GM20000 (cell line): ENCODE data around the gene MORN3.

Source experiments
- DNase-seq: peaks from one replicate; pipeline ENCODE4 v3.0.0; 2012; ENCODE audit warnings: low spot score
- CTCF ChIP-seq: IDR thresholded peaks from 2 replicates; pipeline ENCODE4 v1.5.1; 2012; ENCODE audit warnings: mild to moderate bottlenecking, control low read depth; ENCODE audit errors: extremely low read depth, missing control alignments

MORN3 gene

GRCh38 chr12:121614872-121615467 lies 54.5 kb downstream of the MORN3 start:
- no peak for DNase-seq
- TF ChIP-seq CTCF: no peak

- no peak for TF ChIP-seq CTCF
- no peak for DNase-seq
These were observed 56.0 kb downstream of the MORN3 start for GRCh38 chr12:121613462-121613861.

- no peak for DNase-seq
- TF ChIP-seq CTCF: no peak
These were observed 58.1 kb downstream of the MORN3 start for GRCh38 chr12:121611306-121611705.

- TF ChIP-seq CTCF: no peak
- DNase-seq: no peak
These were observed 59.0 kb downstream of the MORN3 start for GRCh38 chr12:121610239-121611149.

GRCh38 chr12:121608301-121608700 lies 61.2 kb downstream of the MORN3 start:
- no peak for TF ChIP-seq CTCF
- no peak for DNase-seq

- no peak for DNase-seq
- TF ChIP-seq CTCF: no peak
These were observed 65.9 kb downstream of the MORN3 start for GRCh38 chr12:121603581-121603980.

GRCh38 chr12:121602766-121603165 lies 66.7 kb downstream of the MORN3 start:
- no peak for DNase-seq
- no peak for TF ChIP-seq CTCF
